Hepatocyte (in vitro differentiated cells): ENCODE data around the gene FBXW11. TPM values are rescaled to one million over a fixed set of nuclear protein-coding genes. Genes with fewer than 3 reads are reported as not detected.

Source experiments
- DNase-seq: peaks from one replicate; pipeline ENCODE4 v3.0.0-alpha.2; 2016; ENCODE audit warnings: low spot score
- H2AFZ ChIP-seq: fragments of 200-600 bp; sonication (generic); 2 replicates; pipeline ENCODE4 v1.6.0; 2016; ENCODE audit warnings: antibody characterized with exemption, mild to moderate bottlenecking
- H3K27ac ChIP-seq: fragments of 200-600 bp; sonication (generic); 2 replicates; pipeline ENCODE4 v1.5.1; 2016; ENCODE audit warnings: mild to moderate bottlenecking
- H3K27me3 ChIP-seq: fragments of 200-600 bp; sonication (generic); 2 replicates; pipeline ENCODE4 v1.6.1; 2016
- H3K36me3 ChIP-seq: fragments of 200-600 bp; sonication (generic); replicated peaks from 2 replicates; pipeline ENCODE4 v1.5.1; 2016; ENCODE audit warnings: low read depth; ENCODE audit not compliant: insufficient read depth
- H3K4me1 ChIP-seq: fragments of 200-600 bp; sonication (generic); 2 replicates; pipeline ENCODE4 v1.5.1; 2016; ENCODE audit warnings: mild to moderate bottlenecking, moderate library complexity; ENCODE audit not compliant: insufficient read depth
- H3K4me2 ChIP-seq: fragments of 200-600 bp; sonication (generic); 2 replicates; pipeline ENCODE4 v1.6.0; 2016
- H3K4me3 ChIP-seq: fragments of 200-600 bp; sonication (generic); 2 replicates; pipeline ENCODE4 v1.5.1; 2016; ENCODE audit warnings: mild to moderate bottlenecking
- H3K79me2 ChIP-seq: fragments of 200-600 bp; sonication (generic); 2 replicates; pipeline ENCODE4 v1.6.0; 2017; ENCODE audit warnings: mild to moderate bottlenecking
- H3K9me2 ChIP-seq: fragments of 200-600 bp; sonication (generic); replicated peaks from 2 replicates; pipeline ENCODE4 v1.6.0; 2017; ENCODE audit warnings: mild to moderate bottlenecking; ENCODE audit not compliant: insufficient read depth
- H3K9me3 ChIP-seq: fragments of 200-600 bp; sonication (generic); 2 replicates; pipeline ENCODE4 v1.5.1; 2016; ENCODE audit warnings: low read depth, mild to moderate bottlenecking
- H4K20me1 ChIP-seq: fragments of 200-600 bp; sonication (generic); 2 replicates; pipeline ENCODE4 v1.6.0; 2016; ENCODE audit warnings: mild to moderate bottlenecking; ENCODE audit not compliant: insufficient read depth, poor library complexity, severe bottlenecking
- EZH2 ChIP-seq: fragments of 200-600 bp; sonication (generic); IDR thresholded peaks from 2 replicates; pipeline ENCODE4 v1.6.1; 2016; ENCODE audit warnings: antibody characterized with exemption, mild to moderate bottlenecking, borderline replicate concordance
- EZH2phosphoT487 ChIP-seq: fragments of 200-600 bp; sonication (generic); IDR thresholded peaks from one replicate; pipeline ENCODE4 v1.6.1; 2018; ENCODE audit warnings: antibody characterized with exemption, mild to moderate bottlenecking, low read depth, moderate library complexity; ENCODE audit not compliant: unreplicated experiment, severe bottlenecking
- WGBS: methylation state at CpG from one replicate; pipeline ENCODE4 v1.1.6; 2016; ENCODE audit warnings: low lambda C conversion rate; ENCODE audit errors: missing lambda C conversion rate; 5-methylcytosine and 5-hydroxymethylcytosine counted together
- polyA plus RNA-seq: library from polyadenylated mRNA; unstranded; fragments of >200 nt; fragmentation: Nextera tagmentation; extraction: Ambion mirVana; gene quantifications from 2 replicates; pipeline ENCODE4 v1.2.1, GENCODE V29; 2016
- total RNA-seq: library from RNA; depleted of rRNA; stranded (reverse); fragments of >200 nt; gene quantifications from 2 replicates; pipeline ENCODE4 v1.2.3, GENCODE V29; 2014
- TF ChIP-seq, protein P1 (sequence below): fragments of 200-600 bp; sonication (generic); IDR thresholded peaks from 2 replicates; pipeline ENCODE4 v1.5.1; 2016; ENCODE audit warnings: antibody characterized with exemption, mild to moderate bottlenecking; ENCODE audit not compliant: poor library complexity

FBXW11 gene
- total and polyA plus RNA-seq, 2 experiments from 2014 or later: 38.0 to 73.4 TPM

DNA sequence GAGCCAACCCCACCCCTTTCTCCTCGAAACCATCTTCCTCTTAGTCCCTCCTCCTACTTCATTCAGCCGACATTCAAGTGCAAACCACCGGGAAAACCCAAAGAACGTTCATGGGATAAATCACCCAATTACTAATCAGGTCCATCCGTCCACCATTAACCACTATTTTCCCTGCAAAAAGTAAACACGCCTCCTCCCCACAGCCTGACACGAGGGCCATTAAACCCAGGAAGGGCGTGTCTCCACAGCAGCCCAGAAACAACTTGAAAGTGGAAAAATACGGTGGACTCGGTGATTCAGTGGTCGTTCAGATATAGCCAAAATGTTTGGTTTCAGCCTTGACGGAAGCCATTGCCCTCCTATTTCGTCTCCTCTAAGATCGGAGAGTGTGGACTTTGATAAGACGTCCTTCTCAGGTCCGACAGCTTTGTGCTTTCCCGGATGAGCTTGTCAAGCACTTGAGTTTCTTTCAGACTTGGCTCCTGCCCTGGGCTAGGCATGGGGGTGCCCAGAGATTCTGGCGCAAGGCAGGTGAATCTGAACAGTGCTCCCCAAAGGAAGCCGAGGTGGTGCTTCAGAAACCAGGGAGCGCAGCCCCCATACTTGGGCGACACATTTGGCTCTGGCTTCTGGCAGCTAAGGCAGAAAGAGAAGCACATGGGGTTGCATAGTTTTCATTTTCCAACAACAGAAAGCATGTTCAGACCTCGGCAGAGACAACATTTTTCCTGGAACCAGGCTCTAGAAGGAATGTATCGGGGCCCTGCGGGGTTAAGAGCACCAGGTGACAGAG is 164.3 kb downstream of the FBXW11 start:
- Histone ChIP-seq H2AFZ (no peak overlapping the region), H4K20me1 (no peaks in the 10 kb centered on the region), H3K79me2 (no peaks in the 10 kb centered on the region), H3K9me3 (no peaks in the 10 kb centered on the region), H3K4me1 (no peaks in the 10 kb centered on the region), H3K27me3 (no peaks in the 10 kb centered on the region), H3K36me3 (no peaks in the 10 kb centered on the region), H3K9me2 (no peaks in the 10 kb centered on the region), H3K4me3 (no peak overlapping the region), H3K4me2 (no peak overlapping the region), H3K27ac (no peak overlapping the region)
- WGBS: 71% methylated on average over 24 of the region's 24 CpGs
- DNase-seq: no peak
- TF ChIP-seq, protein P1, sequence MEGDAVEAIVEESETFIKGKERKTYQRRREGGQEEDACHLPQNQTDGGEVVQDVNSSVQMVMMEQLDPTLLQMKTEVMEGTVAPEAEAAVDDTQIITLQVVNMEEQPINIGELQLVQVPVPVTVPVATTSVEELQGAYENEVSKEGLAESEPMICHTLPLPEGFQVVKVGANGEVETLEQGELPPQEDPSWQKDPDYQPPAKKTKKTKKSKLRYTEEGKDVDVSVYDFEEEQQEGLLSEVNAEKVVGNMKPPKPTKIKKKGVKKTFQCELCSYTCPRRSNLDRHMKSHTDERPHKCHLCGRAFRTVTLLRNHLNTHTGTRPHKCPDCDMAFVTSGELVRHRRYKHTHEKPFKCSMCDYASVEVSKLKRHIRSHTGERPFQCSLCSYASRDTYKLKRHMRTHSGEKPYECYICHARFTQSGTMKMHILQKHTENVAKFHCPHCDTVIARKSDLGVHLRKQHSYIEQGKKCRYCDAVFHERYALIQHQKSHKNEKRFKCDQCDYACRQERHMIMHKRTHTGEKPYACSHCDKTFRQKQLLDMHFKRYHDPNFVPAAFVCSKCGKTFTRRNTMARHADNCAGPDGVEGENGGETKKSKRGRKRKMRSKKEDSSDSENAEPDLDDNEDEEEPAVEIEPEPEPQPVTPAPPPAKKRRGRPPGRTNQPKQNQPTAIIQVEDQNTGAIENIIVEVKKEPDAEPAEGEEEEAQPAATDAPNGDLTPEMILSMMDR: no peak
- no peak for TF ChIP-seq EZH2

GRCh38 chr5:171840711-171841522 is 165.5 kb downstream of the FBXW11 start:
- no peak for TF ChIP-seq EZH2
- TF ChIP-seq, protein P1: no peak
- TF ChIP-seq EZH2phosphoT487: no peak
- Histone ChIP-seq H3K79me2 (no peaks in the 10 kb centered on the region), H3K36me3 (no peaks in the 10 kb centered on the region), H4K20me1 (no peaks in the 10 kb centered on the region), H3K9me3 (no peaks in the 10 kb centered on the region), H3K4me3 (no peak overlapping the region), H3K4me1 (no peaks in the 10 kb centered on the region), H2AFZ (no peak overlapping the region), H3K27ac (no peak overlapping the region), H3K4me2 (no peak overlapping the region), H3K27me3 (no peaks in the 10 kb centered on the region), H3K9me2 (no peaks in the 10 kb centered on the region)
- DNase-seq: no peak
- WGBS: 88% methylated on average over 16 of the region's 16 CpGs

- no peak for TF ChIP-seq EZH2
- no peak for DNase-seq
- Histone ChIP-seq H3K27ac (no peak overlapping the region), H3K4me3 (no peak overlapping the region), H4K20me1 (no peaks in the 10 kb centered on the region), H2AFZ (no peak overlapping the region), H3K4me2 (no peak overlapping the region), H3K27me3 (no peaks in the 10 kb centered on the region), H3K79me2 (no peaks in the 10 kb centered on the region), H3K4me1 (no peaks in the 10 kb centered on the region), H3K9me3 (no peaks in the 10 kb centered on the region), H3K36me3 (no peaks in the 10 kb centered on the region), H3K9me2 (no peaks in the 10 kb centered on the region)
- WGBS: 48% methylated on average over 2 of the region's 2 CpGs
These were observed 166.4 kb downstream of the FBXW11 start for GRCh38 chr5:171840066-171840465.

DNA sequence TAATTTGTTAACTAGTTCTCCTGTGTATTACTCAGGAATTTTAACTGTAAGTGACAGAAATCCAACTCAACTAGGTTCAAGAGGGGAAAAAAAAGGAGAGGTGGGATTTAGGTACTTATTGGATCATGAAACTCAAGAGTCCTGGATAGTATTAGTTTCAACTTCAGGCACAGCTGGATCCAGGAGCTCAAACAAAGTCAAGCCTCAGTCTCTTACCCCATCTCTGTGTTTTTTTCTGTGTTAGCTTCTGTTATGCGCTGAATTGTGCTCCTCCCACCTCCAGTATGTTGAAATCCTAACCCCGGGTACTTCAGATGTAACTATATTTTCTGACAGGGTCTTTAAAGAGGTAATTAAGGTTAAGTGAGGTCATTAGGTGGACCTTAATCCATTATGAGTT is 167.3 kb downstream of the FBXW11 start:
- no peak overlapping the region for H3K4me3 ChIP-seq
- no peak for TF ChIP-seq EZH2
- TF ChIP-seq, protein P1: no peak
- TF ChIP-seq EZH2phosphoT487: no peak
- H3K27ac ChIP-seq: no peak overlapping the region
- no peaks in the 10 kb centered on the region for H3K9me2 ChIP-seq
- H3K36me3 ChIP-seq: no peaks in the 10 kb centered on the region
- no peaks in the 10 kb centered on the region for H3K4me1 ChIP-seq
- DNase-seq: no peak
- no peaks in the 10 kb centered on the region for H4K20me1 ChIP-seq
- H3K27me3 ChIP-seq: no peaks in the 10 kb centered on the region
- no peaks in the 10 kb centered on the region for H3K79me2 ChIP-seq
- H3K4me2 ChIP-seq: no peak overlapping the region
- H2AFZ ChIP-seq: no peak overlapping the region
- 76% methylated on average over 2 of the region's 2 CpGs for WGBS
- no peaks in the 10 kb centered on the region for H3K9me3 ChIP-seq
